AG10803 (cell line): ENCODE results near the gene TERT.

Experiments
- DNase-seq: peaks from one replicate; pipeline ENCODE4 v3.0.0; 2010; ENCODE audit warnings: low read depth
- H3K4me3 ChIP-seq: 2 replicates; pipeline ENCODE4 v1.5.1; 2011; ENCODE audit warnings: mild to moderate bottlenecking, low read length, control low read depth
- TF ChIP-seq, protein P1 (sequence below): conservative IDR thresholded peaks from 2 replicates; pipeline ENCODE4 v1.5.1; 2011; ENCODE audit warnings: mild to moderate bottlenecking, low read length, control low read depth, inconsistent platforms

The TERT gene

DNA sequence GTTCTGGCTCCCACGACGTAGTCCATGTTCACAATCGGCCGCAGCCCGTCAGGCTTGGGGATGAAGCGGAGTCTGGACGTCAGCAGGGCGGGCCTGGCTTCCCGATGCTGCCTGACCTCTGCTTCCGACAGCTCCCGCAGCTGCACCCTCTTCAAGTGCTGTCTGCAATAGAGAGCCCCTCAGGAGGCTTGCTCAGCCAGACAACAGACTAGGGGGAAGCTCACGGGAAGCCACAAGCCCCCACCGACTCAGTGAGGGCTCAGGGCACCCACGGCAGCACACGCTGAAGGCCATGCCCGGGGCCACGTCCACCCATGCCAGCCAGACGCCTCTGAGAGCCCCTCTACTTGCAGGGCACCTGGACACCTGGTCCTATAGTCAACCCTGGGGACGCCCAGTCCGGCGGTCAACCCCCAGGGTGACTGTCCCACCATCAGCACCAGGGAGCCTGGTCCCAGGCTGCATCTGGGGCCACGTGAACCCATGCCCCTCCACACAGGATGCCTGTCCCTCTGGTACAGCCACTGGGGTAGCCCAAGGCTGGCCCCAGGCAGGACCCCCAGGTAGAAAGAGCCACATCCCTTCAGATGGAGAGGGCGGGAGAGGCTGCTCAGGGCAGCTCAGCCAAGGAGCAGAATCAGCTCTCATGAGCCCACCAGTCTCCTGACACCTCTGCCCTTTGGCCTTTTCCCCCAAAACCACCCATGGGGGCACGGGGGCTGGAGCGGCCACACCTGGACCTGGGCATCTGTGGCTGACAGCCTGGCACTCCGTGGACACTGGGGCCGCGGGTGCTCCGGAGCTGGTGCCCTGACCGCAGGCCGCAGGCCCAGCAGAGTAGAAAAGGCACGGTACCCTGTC, 14.5 kb downstream of the TERT start:
- DNase-seq = no peak
- no peak overlapping the region for H3K4me3 ChIP-seq
- TF ChIP-seq, protein P1, sequence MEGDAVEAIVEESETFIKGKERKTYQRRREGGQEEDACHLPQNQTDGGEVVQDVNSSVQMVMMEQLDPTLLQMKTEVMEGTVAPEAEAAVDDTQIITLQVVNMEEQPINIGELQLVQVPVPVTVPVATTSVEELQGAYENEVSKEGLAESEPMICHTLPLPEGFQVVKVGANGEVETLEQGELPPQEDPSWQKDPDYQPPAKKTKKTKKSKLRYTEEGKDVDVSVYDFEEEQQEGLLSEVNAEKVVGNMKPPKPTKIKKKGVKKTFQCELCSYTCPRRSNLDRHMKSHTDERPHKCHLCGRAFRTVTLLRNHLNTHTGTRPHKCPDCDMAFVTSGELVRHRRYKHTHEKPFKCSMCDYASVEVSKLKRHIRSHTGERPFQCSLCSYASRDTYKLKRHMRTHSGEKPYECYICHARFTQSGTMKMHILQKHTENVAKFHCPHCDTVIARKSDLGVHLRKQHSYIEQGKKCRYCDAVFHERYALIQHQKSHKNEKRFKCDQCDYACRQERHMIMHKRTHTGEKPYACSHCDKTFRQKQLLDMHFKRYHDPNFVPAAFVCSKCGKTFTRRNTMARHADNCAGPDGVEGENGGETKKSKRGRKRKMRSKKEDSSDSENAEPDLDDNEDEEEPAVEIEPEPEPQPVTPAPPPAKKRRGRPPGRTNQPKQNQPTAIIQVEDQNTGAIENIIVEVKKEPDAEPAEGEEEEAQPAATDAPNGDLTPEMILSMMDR = no peak

DNA sequence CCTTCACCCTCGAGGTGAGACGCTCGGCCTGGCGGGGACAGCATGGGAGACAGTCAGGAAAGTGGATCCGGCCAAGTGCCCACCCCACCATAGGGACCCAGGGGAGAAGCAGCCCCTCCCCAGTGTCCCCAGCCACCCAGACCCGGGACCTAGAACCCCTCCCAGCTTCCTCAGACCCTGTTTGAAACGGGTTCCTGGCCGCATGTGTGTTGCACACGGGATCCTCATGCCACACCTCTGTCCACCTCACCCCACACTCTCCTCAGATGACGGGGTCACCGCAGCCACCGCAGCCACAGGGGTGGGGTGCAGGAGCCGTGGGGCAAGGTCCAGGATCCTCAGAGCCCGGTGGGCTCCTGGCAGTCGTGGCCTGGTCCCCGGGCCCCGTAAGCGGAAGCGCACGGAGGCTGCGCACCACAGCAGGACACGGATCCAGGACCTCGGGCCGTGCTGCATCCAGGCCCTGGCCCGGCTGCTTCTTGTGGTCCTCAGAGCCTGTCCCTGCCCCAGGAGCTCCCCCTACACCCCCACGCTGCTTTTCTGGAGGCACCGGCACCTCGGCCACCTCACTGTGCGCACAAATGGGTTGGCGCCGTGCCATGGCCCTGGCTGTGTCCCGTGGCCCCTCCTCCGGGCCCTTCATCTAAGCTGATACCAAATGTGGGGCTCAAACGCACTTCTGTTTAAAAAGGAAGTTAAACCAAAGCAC, 15.3 kb downstream of the TERT start:
- DNase-seq = no peak
- TF ChIP-seq, protein P1 = no peak
- H3K4me3 ChIP-seq = no peak overlapping the region

DNA sequence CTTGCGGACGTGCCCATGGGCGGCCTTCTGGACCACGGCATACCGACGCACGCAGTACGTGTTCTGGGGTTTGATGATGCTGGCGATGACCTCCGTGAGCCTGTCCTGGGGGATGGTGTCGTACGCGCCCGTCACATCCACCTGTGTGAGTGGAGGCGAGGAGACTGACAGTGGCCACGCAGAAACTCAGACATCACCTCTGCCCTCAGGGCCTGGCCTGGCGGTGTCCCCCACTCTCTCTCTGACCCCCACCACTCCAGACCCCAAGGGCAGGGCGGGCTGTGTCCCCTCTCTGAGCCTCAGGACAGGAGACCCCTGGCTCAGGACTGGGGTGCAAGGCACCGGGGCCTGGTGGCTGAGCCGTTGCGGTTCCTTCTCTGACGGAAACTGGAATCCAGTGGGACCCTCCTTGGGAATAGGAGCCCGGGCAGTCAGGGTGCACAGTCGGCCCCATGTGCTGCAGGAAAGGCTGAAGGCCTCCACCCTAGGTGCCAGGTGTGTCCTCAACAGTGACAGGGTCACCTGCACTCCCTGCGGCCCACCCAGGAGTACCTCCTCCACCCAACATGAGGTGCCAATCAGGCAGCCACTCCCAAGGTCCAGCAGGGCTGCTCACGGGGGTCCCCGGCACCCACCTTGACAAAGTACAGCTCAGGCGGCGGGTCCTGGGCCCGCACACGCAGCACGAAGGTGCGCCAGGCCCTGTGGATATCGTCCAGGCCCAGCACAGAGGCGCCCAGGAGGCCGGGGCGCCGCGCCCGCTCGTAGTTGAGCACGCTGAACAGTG, 16.0 kb downstream of the TERT start:
- no peak for DNase-seq

DNA sequence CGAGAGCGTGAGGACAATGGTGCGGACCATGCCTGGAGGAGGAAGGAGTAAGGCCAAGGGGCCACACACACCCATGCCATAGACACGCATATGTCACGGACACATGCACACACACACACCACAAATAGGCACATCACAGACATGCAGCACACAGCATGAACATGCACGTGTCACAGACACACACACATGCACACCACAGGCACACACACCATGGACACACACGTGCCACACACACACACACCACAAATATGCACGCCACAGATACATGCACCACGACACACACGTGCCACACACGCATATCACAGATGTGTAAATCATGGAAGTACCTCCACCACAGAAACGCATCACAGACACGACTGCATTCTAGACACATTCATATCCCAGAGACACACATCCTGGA, 16.7 kb downstream of the TERT start:
- no peak for DNase-seq
- TF ChIP-seq, protein P1 = no peak
- no peak overlapping the region for H3K4me3 ChIP-seq

More for the DNA sequence above, 16.0 kb downstream of the TERT start:
- TF ChIP-seq, protein P1 = no peak
- H3K4me3 ChIP-seq = no peak overlapping the region

DNA sequence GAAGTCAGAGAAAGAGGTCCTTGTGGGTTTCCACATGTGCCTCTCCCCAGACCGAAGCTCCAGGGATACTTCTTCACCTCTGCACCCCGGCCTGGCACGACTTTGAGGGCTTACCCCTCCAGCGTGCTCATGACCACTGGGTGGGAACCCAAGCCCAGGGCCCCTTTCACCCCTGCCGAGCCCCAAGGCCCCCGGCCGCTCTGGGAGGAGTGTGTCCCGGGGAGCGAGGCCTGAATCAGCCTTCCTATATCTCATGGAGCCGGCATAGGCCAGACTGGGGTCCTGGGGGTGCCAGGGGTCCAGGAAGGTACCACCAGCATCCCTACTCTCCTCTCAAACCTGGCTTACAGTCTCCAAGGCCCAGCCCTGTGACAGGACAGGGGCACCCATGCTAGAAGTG, 17.1 kb downstream of the TERT start:
- no peak overlapping the region for H3K4me3 ChIP-seq
- TF ChIP-seq, protein P1 = no peak
- no peak for DNase-seq

DNA sequence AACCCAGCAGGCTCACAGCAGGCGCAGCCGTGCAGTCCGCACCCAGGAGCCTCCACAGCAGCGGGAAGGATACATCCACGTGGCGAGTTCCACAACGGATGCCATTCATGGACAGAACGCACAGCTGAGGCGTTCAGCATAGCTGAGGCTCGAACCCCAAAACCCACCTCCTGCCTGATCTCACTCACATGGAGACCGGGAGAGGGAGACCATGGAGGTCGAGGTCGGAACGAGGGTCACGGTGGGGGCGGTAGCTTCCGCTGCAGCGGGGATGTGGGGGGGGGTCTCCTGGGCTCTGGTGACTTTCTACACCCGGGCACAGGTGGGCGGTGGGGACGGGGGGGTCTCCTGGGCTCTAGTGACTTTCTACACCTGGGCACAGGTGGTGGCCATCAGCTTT, 17.5 kb downstream of the TERT start:
- TF ChIP-seq, protein P1 = no peak
- DNase-seq = no peak
- H3K4me3 ChIP-seq = no peak overlapping the region
